Fibroblast of skin of right quadriceps (primary cell): ENCODE data around the gene GRIK4.

ENCODE experiments used
- DNase-seq: peaks from one replicate; pipeline ENCODE4 v3.0.0-alpha.2; 2013

The GRIK4 gene

GRCh38 chr11:120797143-120797542 is 285.6 kb downstream of the GRIK4 start:
- no peak for DNase-seq

- no peak for DNase-seq
Observed at GRCh38 chr11:120798854-120799253, 287.3 kb downstream of the GRIK4 start.

- no peak for DNase-seq
Observed at GRCh38 chr11:120800206-120800605, 288.7 kb downstream of the GRIK4 start.

GRCh38 chr11:120801801-120802689 is 290.5 kb downstream of the GRIK4 start:
- peak; percentile 40 for DNase-seq

- no peak for DNase-seq
Observed at GRCh38 chr11:120805960-120806555, 294.5 kb downstream of the GRIK4 start.

- peak; percentile 92 for DNase-seq
Observed at GRCh38 chr11:120807414-120808150, 296.0 kb downstream of the GRIK4 start.

- DNase-seq: no peak
Observed at GRCh38 chr11:120808616-120809050, 297.1 kb downstream of the GRIK4 start.

- peak; percentile 9 for DNase-seq
Observed at GRCh38 chr11:120810251-120810650, 298.7 kb downstream of the GRIK4 start.

GRCh38 chr11:120811199-120811598 is 299.7 kb downstream of the GRIK4 start:
- DNase-seq: no peak

- no peak for DNase-seq
Observed at GRCh38 chr11:120811731-120812130, 300.2 kb downstream of the GRIK4 start.

- DNase-seq: no peak
Observed at GRCh38 chr11:120814531-120815318, 303.2 kb downstream of the GRIK4 start.

GRCh38 chr11:120815319-120816100 is 304.0 kb downstream of the GRIK4 start:
- DNase-seq: no peak

GRCh38 chr11:120816176-120816575 is 304.6 kb downstream of the GRIK4 start:
- DNase-seq: no peak

- DNase-seq: no peak
Observed at GRCh38 chr11:120816711-120817110, 305.2 kb downstream of the GRIK4 start.

- no peak for DNase-seq
Observed at GRCh38 chr11:120817158-120817557, 305.6 kb downstream of the GRIK4 start.

GRCh38 chr11:120818097-120818496 is 306.5 kb downstream of the GRIK4 start:
- no peak for DNase-seq

- DNase-seq: no peak
Observed at GRCh38 chr11:120819003-120819402, 307.5 kb downstream of the GRIK4 start.

- DNase-seq: no peak
Observed at GRCh38 chr11:120819437-120820365, 308.2 kb downstream of the GRIK4 start.

GRCh38 chr11:120823159-120823558 is 311.6 kb downstream of the GRIK4 start:
- no peak for DNase-seq

GRCh38 chr11:120824242-120824641 is 312.7 kb downstream of the GRIK4 start:
- DNase-seq: no peak

- no peak for DNase-seq
Observed at GRCh38 chr11:120827198-120827597, 315.6 kb downstream of the GRIK4 start.
